Breast epithelium (tissue), 3 donors: ENCODE data around the gene DLEC1.

Source experiments
- POLR2A ChIP-seq: fragments of 450-650 bp; IDR thresholded peaks from one replicate; pipeline ENCODE4 v1.6.1; 2016; ENCODE audit warnings: antibody characterized with exemption, mild to moderate bottlenecking, moderate library complexity
- POLR2AphosphoS5 ChIP-seq, 3 donors: sonication (generic); formaldehyde crosslinking; IDR thresholded peaks; one replicate each; pipeline ENCODE4 v1.6.1; 2017; ENCODE audit warnings: antibody characterized with exemption in 3 of 3
- TF ChIP-seq, protein P1 (sequence below), 3 donors: fragments of 450-650 bp; IDR thresholded peaks; one replicate each; pipeline ENCODE4 v1.5.1; 2016 to 2017; ENCODE audit warnings: antibody characterized with exemption in 3 of 3, mild to moderate bottlenecking in 3 of 3, moderate library complexity in 3 of 3

DNA sequence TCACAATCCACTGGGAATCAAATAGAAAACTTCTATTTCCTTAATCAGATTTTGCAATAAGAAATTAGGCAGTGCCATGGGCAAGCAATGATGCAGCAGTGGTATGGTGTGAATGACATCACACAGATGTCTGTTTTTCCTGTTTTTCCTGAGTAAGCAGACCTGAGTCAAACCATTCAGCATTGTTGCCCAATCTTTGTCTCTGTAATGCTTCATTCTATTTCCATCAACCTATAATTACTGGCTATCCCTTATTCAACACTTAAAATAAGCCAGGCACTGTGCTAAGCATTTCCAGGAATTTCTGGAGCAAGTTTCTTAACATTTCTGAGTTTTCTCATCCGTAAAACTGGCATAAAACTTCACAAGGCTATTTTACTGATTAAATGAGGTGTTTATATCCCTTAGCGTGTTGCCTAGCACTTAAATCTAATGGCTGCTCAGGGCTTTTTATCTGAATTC lies 115.1 kb downstream of the DLEC1 start:
- TF ChIP-seq, protein P1, sequence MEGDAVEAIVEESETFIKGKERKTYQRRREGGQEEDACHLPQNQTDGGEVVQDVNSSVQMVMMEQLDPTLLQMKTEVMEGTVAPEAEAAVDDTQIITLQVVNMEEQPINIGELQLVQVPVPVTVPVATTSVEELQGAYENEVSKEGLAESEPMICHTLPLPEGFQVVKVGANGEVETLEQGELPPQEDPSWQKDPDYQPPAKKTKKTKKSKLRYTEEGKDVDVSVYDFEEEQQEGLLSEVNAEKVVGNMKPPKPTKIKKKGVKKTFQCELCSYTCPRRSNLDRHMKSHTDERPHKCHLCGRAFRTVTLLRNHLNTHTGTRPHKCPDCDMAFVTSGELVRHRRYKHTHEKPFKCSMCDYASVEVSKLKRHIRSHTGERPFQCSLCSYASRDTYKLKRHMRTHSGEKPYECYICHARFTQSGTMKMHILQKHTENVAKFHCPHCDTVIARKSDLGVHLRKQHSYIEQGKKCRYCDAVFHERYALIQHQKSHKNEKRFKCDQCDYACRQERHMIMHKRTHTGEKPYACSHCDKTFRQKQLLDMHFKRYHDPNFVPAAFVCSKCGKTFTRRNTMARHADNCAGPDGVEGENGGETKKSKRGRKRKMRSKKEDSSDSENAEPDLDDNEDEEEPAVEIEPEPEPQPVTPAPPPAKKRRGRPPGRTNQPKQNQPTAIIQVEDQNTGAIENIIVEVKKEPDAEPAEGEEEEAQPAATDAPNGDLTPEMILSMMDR (IDR thresholded peaks at IDR 0.05), result no peak
- TF ChIP-seq POLR2AphosphoS5 (IDR thresholded peaks at IDR 0.05) (peak in 1 of 3 donors; percentile 70), POLR2A (no peak)
